Measurements from ENCODE around the gene MMP17. TPM values are rescaled to one million over a fixed set of nuclear protein-coding genes. Genes with fewer than 3 reads are reported as not detected.

MMP17 gene
- total and polyA plus RNA-seq, 5 experiments from 2014 or later = 0.62 to 1.5 TPM; not detected in 3

- Mint-ChIP-seq H3K4me3 (no peak overlapping the region), H3K4me1 (peaks cover 1 to 10% (median 7%) of the 10 kb centered on the region in 4 donors), H3K36me3 (no peaks in the 10 kb centered on the region), H3K9me3 (no peaks in the 10 kb centered on the region), H3K27ac (no peak overlapping the region), H3K27me3 (peaks cover 4 to 24% (median 9%) of the 10 kb centered on the region in 5 donors)
- no peak for DNase-seq
- POLR2A ChIA-PET = no interaction called here
- ATAC-seq = no peak
These were observed 6.8 kb downstream of the MMP17 start for GRCh38 chr12:131834798-131835615.

DNA sequence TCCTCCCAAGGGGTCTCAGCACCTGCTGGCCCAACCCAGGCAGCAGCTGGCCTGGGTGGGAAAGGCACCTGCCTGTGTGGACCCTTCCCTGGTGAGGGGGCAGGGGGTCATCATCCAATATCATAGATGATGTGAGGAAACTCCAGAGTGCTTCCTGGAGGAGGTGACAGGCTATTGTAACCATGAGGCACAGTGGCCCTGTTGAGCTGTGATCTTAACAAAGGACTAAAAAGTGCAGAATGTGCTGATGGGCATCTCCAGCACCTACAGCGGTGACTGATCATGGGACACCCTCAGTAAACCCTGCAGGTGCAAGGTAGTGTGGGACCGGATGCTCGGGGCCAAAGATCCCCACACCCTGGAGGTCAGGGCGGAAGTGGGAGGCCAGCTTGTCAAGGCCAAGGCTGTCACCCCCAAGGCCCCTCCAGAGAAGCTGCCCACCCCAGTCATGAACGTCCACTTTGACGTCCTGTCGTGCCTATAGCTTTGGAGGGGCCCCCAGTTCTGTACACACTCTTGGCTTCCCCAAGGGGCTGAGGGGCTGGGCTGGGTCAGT lies 7.5 kb downstream of the MMP17 start:
- no peak overlapping the region for H3K27ac Mint-ChIP-seq
- DNase-seq (no peak), ATAC-seq (no peak)
- no peak overlapping the region for H3K4me3 Mint-ChIP-seq
- H3K27me3 Mint-ChIP-seq = peaks cover 4 to 22% (median 9%) of the 10 kb centered on the region in 5 donors
- H3K4me1 Mint-ChIP-seq = peaks cover 1 to 8% (median 6%) of the 10 kb centered on the region in 4 donors
- no peaks in the 10 kb centered on the region for H3K9me3 Mint-ChIP-seq
- POLR2A ChIA-PET = no interaction called here
- no peaks in the 10 kb centered on the region for H3K36me3 Mint-ChIP-seq

DNA sequence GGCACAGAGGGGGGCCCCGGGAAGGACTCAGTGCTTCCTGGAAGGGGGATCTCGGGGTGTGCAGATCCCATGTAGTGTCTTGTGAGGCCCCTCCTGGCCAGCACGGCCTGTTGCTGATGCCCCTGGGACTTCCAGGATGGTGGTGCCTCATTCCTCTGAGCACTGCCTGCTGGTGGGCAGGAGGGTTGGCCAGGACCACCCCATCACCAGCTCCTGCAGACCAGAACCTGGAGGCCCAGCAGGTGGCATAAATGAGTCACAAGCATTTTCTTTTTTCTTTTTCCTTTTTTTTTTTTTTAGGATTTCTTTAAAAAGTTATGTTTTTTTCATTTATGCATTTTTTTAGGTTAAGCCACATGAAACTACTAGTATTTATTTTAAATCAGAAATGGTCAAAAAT lies 8.0 kb downstream of the MMP17 start:
- no peak overlapping the region for H3K27ac Mint-ChIP-seq
- H3K9me3 Mint-ChIP-seq = no peaks in the 10 kb centered on the region
- peaks cover 4 to 17% (median 7%) of the 10 kb centered on the region in 5 donors for H3K27me3 Mint-ChIP-seq
- H3K36me3 Mint-ChIP-seq = no peaks in the 10 kb centered on the region
- H3K4me1 Mint-ChIP-seq = peaks cover 0 to 3% (median 2%) of the 10 kb centered on the region in 4 donors
- no peak for DNase-seq
- no peak overlapping the region for H3K4me3 Mint-ChIP-seq
- POLR2A ChIA-PET = no interaction called here
- no peak for ATAC-seq

DNA sequence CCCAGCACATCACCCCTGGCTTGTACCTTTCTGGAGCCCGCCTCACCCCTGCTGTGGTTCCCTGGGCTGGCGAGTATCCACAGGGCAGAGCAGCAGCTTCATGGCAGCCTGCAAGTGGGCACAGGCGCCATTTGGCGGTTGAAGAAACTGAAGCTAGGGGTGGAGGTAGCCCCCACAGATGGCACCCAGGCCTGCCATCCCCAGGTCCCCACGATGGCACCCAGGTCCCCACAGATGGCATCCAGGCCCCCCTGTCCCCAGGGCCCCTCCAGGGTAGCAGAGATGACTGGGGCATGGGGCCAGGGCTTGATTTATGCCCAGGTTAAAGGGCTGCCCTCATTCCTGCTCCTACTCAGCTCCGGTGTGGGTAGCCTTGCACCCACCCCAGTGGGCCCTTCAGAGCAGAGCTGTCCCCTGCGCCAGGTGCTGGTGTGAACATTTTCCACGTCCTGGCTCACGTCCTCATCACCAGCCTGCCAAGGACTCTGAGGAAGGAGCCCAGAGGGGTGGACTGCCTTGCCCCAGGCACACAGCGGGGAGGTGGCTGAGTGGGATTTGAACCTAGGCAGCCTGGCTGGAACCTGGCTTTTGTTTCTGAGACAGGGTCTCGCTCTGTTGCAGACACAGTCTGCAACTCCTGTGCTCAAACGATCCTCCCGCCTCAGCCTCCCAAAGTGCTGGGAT lies 8.7 kb downstream of the MMP17 start:
- ATAC-seq (no peak), DNase-seq (no peak)
- no peak overlapping the region for H3K27ac Mint-ChIP-seq
- H3K4me1 Mint-ChIP-seq = no peaks in the 10 kb centered on the region
- POLR2A ChIA-PET = no interaction called here
- H3K9me3 Mint-ChIP-seq = no peaks in the 10 kb centered on the region
- H3K27me3 Mint-ChIP-seq = peaks cover 4 to 13% (median 7%) of the 10 kb centered on the region in 5 donors
- H3K36me3 Mint-ChIP-seq = no peaks in the 10 kb centered on the region
- H3K4me3 Mint-ChIP-seq = no peak overlapping the region

- Mint-ChIP-seq H3K27ac (no peak overlapping the region), H3K4me1 (no peaks in the 10 kb centered on the region), H3K9me3 (no peaks in the 10 kb centered on the region), H3K36me3 (no peaks in the 10 kb centered on the region), H3K27me3 (no peaks in the 10 kb centered on the region), H3K4me3 (no peak overlapping the region)
- POLR2A ChIA-PET = no interaction called here
- ATAC-seq (no peak), DNase-seq (no peak)
These were observed 12.6 kb downstream of the MMP17 start for GRCh38 chr12:131840643-131841416.

DNA sequence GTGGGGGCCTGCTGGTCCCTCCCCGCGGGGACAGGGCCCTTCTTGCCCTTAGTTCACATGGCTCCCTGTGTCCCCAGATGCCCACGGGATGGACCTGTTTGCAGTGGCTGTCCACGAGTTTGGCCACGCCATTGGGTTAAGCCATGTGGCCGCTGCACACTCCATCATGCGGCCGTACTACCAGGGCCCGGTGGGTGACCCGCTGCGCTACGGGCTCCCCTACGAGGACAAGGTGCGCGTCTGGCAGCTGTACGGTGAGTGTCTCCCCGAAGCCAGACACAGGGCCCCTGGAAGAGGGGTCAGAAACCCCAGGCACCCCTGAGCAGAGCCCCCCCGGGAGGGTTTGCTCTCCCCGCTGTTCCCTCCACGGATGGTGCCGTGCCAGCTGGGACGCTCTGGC lies 13.4 kb downstream of the MMP17 start:
- H3K27ac Mint-ChIP-seq = no peak overlapping the region
- H3K27me3 Mint-ChIP-seq = no peaks in the 10 kb centered on the region
- H3K4me3 Mint-ChIP-seq = no peak overlapping the region
- H3K36me3 Mint-ChIP-seq = no peaks in the 10 kb centered on the region
- no peaks in the 10 kb centered on the region for H3K9me3 Mint-ChIP-seq
- DNase-seq (no peak), ATAC-seq (no peak)
- no peaks in the 10 kb centered on the region for H3K4me1 Mint-ChIP-seq
- POLR2A ChIA-PET = no interaction called here

- DNase-seq (no peak), ATAC-seq (no peak)
- no peaks in the 10 kb centered on the region for H3K4me1 Mint-ChIP-seq
- POLR2A ChIA-PET = no interaction called here
- H3K27ac Mint-ChIP-seq = no peak overlapping the region
- no peaks in the 10 kb centered on the region for H3K36me3 Mint-ChIP-seq
- no peaks in the 10 kb centered on the region for H3K9me3 Mint-ChIP-seq
- H3K27me3 Mint-ChIP-seq = no peaks in the 10 kb centered on the region
- H3K4me3 Mint-ChIP-seq = no peak overlapping the region
These were observed 14.0 kb downstream of the MMP17 start for GRCh38 chr12:131842169-131842568.

- no peak for ATAC-seq
- Mint-ChIP-seq H3K27ac (no peak overlapping the region), H3K36me3 (no peaks in the 10 kb centered on the region), H3K4me1 (no peaks in the 10 kb centered on the region), H3K4me3 (no peak overlapping the region), H3K9me3 (no peaks in the 10 kb centered on the region), H3K27me3 (no peaks in the 10 kb centered on the region)
- DNase-seq = no peak
- POLR2A ChIA-PET = no interaction called here
These were observed 15.3 kb downstream of the MMP17 start for GRCh38 chr12:131843527-131843926.

- ATAC-seq = no peak
- POLR2A ChIA-PET = no interaction called here
These were observed 15.9 kb downstream of the MMP17 start for GRCh38 chr12:131844140-131844539.

GRCh38 chr12:131844656-131845055 lies 16.5 kb downstream of the MMP17 start:
- Mint-ChIP-seq H3K9me3 (no peaks in the 10 kb centered on the region), H3K4me1 (no peaks in the 10 kb centered on the region), H3K4me3 (no peak overlapping the region), H3K27ac (no peak overlapping the region), H3K27me3 (no peaks in the 10 kb centered on the region), H3K36me3 (no peaks in the 10 kb centered on the region)
- POLR2A ChIA-PET = no interaction called here
- no peak for DNase-seq
- ATAC-seq = no peak

More at GRCh38 chr12:131844140-131844539, 15.9 kb downstream of the MMP17 start:
- H3K9me3 Mint-ChIP-seq = no peaks in the 10 kb centered on the region
- H3K27ac Mint-ChIP-seq = no peak overlapping the region
- no peaks in the 10 kb centered on the region for H3K27me3 Mint-ChIP-seq
- no peak overlapping the region for H3K4me3 Mint-ChIP-seq
- no peaks in the 10 kb centered on the region for H3K4me1 Mint-ChIP-seq
- H3K36me3 Mint-ChIP-seq = no peaks in the 10 kb centered on the region
- DNase-seq = no peak

- ATAC-seq (no peak), DNase-seq (no peak)
- no peaks in the 10 kb centered on the region for H3K4me1 Mint-ChIP-seq
- H3K27me3 Mint-ChIP-seq = no peaks in the 10 kb centered on the region
- POLR2A ChIA-PET = no interaction called here
- H3K36me3 Mint-ChIP-seq = no peaks in the 10 kb centered on the region
- no peak overlapping the region for H3K4me3 Mint-ChIP-seq
- H3K9me3 Mint-ChIP-seq = no peaks in the 10 kb centered on the region
- no peak overlapping the region for H3K27ac Mint-ChIP-seq
These were observed 16.9 kb downstream of the MMP17 start for GRCh38 chr12:131845121-131845520.

DNA sequence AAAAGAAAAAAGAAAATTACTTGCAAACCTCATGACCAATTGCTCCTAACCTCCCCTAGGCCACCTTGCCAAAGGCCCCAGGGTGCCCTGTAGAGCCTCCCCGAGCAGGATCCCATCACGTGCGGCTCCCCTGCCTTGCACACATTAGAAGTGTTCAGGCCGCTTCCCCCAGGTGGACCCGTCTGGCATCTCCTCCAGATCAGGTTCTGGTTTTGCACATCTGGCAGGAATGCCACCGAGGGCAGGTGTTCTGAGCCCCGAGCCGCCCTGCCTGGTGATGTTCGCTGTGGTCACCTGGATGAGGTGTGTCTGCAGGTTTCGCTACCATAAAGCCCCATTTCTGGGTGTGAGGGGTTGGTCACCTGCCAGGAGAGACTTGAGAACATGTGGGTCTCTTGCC lies 19.3 kb downstream of the MMP17 start:
- H3K36me3 Mint-ChIP-seq = no peaks in the 10 kb centered on the region
- POLR2A ChIA-PET = no interaction called here
- no peak for DNase-seq
- no peaks in the 10 kb centered on the region for H3K27me3 Mint-ChIP-seq
- no peaks in the 10 kb centered on the region for H3K4me1 Mint-ChIP-seq
- no peaks in the 10 kb centered on the region for H3K9me3 Mint-ChIP-seq
- H3K27ac Mint-ChIP-seq = peak overlapping the region in 1 of 10 donors; percentile 7
- H3K4me3 Mint-ChIP-seq = no peak overlapping the region
- no peak for ATAC-seq

DNA sequence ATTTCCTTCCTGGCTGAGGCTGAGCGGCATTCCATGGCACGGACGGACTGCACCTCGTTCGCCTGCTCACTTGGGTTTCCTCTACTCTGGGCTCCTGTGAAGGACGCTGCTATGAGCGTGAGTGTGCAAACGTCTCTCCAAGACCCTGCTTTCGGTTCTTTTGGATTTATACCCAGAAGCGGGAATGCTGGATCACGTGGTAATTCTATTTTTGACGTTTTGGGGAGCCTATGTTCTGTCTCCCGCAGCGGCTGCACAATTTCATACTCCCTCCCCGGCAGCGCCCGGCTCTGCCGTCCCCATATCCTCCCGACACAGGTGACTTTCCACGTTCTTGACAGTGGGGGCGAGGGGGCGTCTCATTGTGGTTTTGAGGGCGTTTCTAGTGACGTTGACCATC lies 20.6 kb downstream of the MMP17 start:
- POLR2A ChIA-PET = no interaction called here
- peaks cover 0 to 6% (median 0%) of the 10 kb centered on the region in 5 donors for H3K27me3 Mint-ChIP-seq
- ATAC-seq (no peak), DNase-seq (no peak)
- no peaks in the 10 kb centered on the region for H3K36me3 Mint-ChIP-seq
- H3K27ac Mint-ChIP-seq = no peak overlapping the region
- no peak overlapping the region for H3K4me3 Mint-ChIP-seq
- peaks cover 0 to 4% (median under 1%) of the 10 kb centered on the region in 4 donors for H3K4me1 Mint-ChIP-seq
- H3K9me3 Mint-ChIP-seq = no peaks in the 10 kb centered on the region
